ENCODE data around the gene ASPHD1.

GRCh38 chr16:29903590-29903989, 3.3 kb downstream of the ASPHD1 start:
- TF ChIP-seq SMC3 (IDR thresholded peaks at IDR 0.05; ENCODE audit: low read depth, low read length) (no peak), MAZ (IDR thresholded peaks at IDR 0.05; ENCODE audit: borderline replicate concordance, low read depth, low read length) (no peak), BHLHE40 (IDR thresholded peaks at IDR 0.05; ENCODE audit: low read depth, low read length) (no peak), POLR2A (IDR thresholded peaks at IDR 0.05; ENCODE audit: low read depth, low read length) (no peak), MXI1 (IDR thresholded peaks at IDR 0.05; ENCODE audit: borderline replicate concordance, low read depth, low read length) (no peak), CEBPB (IDR thresholded peaks at IDR 0.05; ENCODE audit: low read depth, low read length) (no peak)
- TF ChIP-seq, protein P1, sequence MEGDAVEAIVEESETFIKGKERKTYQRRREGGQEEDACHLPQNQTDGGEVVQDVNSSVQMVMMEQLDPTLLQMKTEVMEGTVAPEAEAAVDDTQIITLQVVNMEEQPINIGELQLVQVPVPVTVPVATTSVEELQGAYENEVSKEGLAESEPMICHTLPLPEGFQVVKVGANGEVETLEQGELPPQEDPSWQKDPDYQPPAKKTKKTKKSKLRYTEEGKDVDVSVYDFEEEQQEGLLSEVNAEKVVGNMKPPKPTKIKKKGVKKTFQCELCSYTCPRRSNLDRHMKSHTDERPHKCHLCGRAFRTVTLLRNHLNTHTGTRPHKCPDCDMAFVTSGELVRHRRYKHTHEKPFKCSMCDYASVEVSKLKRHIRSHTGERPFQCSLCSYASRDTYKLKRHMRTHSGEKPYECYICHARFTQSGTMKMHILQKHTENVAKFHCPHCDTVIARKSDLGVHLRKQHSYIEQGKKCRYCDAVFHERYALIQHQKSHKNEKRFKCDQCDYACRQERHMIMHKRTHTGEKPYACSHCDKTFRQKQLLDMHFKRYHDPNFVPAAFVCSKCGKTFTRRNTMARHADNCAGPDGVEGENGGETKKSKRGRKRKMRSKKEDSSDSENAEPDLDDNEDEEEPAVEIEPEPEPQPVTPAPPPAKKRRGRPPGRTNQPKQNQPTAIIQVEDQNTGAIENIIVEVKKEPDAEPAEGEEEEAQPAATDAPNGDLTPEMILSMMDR (conservative IDR thresholded peaks at IDR 0.05; ENCODE audit: low read depth, low read length) = no peak

Data from IMR-90 (cell line).